DOHH2 (cell line): ENCODE measurements around the gene RASAL1.

Experiments used
- H3F3A ChIP-seq: fragments of 200-600 bp; sonication (generic), shearing (Covaris generic); 2 replicates; pipeline ENCODE4 v1.6.0; 2016; ENCODE audit warnings: antibody characterized with exemption, mild to moderate bottlenecking; ENCODE audit not compliant: control insufficient read depth, insufficient read depth
- H3K27ac ChIP-seq: fragments of 200-600 bp; sonication (generic); 2 replicates; pipeline ENCODE4 v1.5.1; 2014; ENCODE audit warnings: low read depth, mild to moderate bottlenecking, low read length, moderate library complexity
- H3K27me3 ChIP-seq: fragments of 200-600 bp; sonication (generic); 2 replicates; pipeline ENCODE4 v1.6.1; 2014; ENCODE audit warnings: mild to moderate bottlenecking, low read length, mixed read lengths; ENCODE audit not compliant: control insufficient read depth
- H3K36me3 ChIP-seq: fragments of 200-600 bp; sonication (generic); 2 replicates; pipeline ENCODE4 v1.6.1; 2014; ENCODE audit warnings: mild to moderate bottlenecking, low read length, moderate library complexity, mixed read lengths; ENCODE audit not compliant: control insufficient read depth
- H3K4me1 ChIP-seq: fragments of 200-600 bp; sonication (generic); 2 replicates; pipeline ENCODE4 v1.6.1; 2014; ENCODE audit warnings: mild to moderate bottlenecking, low read length, mixed read lengths; ENCODE audit not compliant: control insufficient read depth
- H3K4me2 ChIP-seq: fragments of 200-600 bp; sonication (generic); 2 replicates; pipeline ENCODE4 v1.6.0; 2014; ENCODE audit warnings: mild to moderate bottlenecking, low read length, moderate library complexity
- H3K4me3 ChIP-seq: fragments of 200-600 bp; sonication (generic); 2 replicates; pipeline ENCODE4 v1.5.1; 2014; ENCODE audit warnings: mild to moderate bottlenecking, low read length, mixed read lengths
- H3K79me2 ChIP-seq: fragments of 200-600 bp; sonication (generic); 2 replicates; pipeline ENCODE4 v1.6.1; 2014; ENCODE audit warnings: mild to moderate bottlenecking, low read length, mixed read lengths; ENCODE audit not compliant: control insufficient read depth
- H3K9me2 ChIP-seq: fragments of 200-600 bp; sonication (generic); replicated peaks from 2 replicates; pipeline ENCODE4 v1.6.1; 2014; ENCODE audit warnings: mild to moderate bottlenecking, low read length, mixed read lengths; ENCODE audit not compliant: control insufficient read depth
- H3K9me3 ChIP-seq: fragments of 200-600 bp; sonication (generic); 2 replicates; pipeline ENCODE4 v1.6.1; 2014; ENCODE audit warnings: antibody characterized with exemption, low read length, mixed read lengths; ENCODE audit not compliant: control insufficient read depth, insufficient read depth
- H4K20me1 ChIP-seq: fragments of 200-600 bp; sonication (generic); 2 replicates; pipeline ENCODE4 v1.6.0; 2014; ENCODE audit warnings: low read depth, mild to moderate bottlenecking, antibody characterized with exemption, low read length, moderate library complexity; ENCODE audit not compliant: control insufficient read depth, insufficient read depth
- EZH2phosphoT487 ChIP-seq: fragments of 200-600 bp; sonication (generic); IDR thresholded peaks from 2 replicates; pipeline ENCODE4 v1.6.1; 2017; ENCODE audit warnings: borderline replicate concordance, mild to moderate bottlenecking, antibody characterized with exemption, low read length, moderate library complexity, mixed read lengths
- TF ChIP-seq, protein P1 (sequence below): fragments of 200-600 bp; sonication (generic); IDR thresholded peaks from one replicate; pipeline ENCODE4 v1.5.1; 2014; ENCODE audit warnings: antibody characterized with exemption, mild to moderate bottlenecking, low read depth, low read length; ENCODE audit not compliant: poor library complexity, severe bottlenecking

RASAL1 gene

DNA sequence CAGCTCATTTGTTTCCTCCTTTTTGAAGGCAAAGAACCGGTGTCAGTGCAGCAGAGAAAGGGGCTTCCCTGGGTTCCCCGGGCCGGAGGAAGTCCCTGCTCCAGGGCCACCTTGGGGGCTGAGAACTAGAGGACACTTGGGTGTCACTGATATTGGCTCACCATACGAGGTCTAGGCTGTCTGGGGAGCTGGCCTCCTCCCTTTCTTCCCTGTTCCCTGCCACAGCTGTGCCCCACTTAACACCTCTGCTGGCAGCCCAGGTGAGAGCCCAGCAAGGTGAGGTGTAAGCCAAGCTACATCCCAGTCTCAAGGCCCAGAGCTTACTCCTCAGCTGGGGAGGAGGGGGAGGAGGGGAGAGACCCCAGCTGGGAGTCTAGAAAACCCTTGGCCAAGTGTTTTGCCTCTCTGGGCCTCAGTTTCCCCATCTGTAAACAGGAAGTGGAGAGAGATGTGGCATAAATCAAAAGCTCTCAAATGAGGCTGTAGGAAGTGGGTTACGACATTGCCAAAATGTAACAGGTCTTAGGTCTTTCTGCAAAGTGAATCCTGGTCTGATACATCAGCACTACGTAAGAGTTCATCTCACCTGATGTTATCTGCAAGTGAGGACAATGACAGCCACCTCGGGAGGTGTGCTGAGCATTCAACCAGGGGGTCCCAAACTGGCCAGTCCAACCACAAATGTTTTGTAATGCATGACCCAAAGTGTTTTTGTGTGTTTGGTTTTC, 25.5 kb downstream of the RASAL1 start:
- Histone ChIP-seq H3F3A (peaks cover 11% of the 10 kb centered on the region; the same call in 1 of the 2 replicates), H3K4me3 (no peak overlapping the region), H3K9me2 (no peaks in the 10 kb centered on the region), H3K36me3 (peaks cover 19% of the 10 kb centered on the region), H3K4me2 (no peak overlapping the region), H4K20me1 (no peaks in the 10 kb centered on the region), H3K79me2 (peaks cover 5% of the 10 kb centered on the region), H3K9me3 (no peaks in the 10 kb centered on the region), H3K27ac (no peak overlapping the region), H3K27me3 (no peaks in the 10 kb centered on the region), H3K4me1 (peaks cover 39% of the 10 kb centered on the region)
- TF ChIP-seq, protein P1, sequence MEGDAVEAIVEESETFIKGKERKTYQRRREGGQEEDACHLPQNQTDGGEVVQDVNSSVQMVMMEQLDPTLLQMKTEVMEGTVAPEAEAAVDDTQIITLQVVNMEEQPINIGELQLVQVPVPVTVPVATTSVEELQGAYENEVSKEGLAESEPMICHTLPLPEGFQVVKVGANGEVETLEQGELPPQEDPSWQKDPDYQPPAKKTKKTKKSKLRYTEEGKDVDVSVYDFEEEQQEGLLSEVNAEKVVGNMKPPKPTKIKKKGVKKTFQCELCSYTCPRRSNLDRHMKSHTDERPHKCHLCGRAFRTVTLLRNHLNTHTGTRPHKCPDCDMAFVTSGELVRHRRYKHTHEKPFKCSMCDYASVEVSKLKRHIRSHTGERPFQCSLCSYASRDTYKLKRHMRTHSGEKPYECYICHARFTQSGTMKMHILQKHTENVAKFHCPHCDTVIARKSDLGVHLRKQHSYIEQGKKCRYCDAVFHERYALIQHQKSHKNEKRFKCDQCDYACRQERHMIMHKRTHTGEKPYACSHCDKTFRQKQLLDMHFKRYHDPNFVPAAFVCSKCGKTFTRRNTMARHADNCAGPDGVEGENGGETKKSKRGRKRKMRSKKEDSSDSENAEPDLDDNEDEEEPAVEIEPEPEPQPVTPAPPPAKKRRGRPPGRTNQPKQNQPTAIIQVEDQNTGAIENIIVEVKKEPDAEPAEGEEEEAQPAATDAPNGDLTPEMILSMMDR: no peak
- TF ChIP-seq EZH2phosphoT487: no peak

DNA sequence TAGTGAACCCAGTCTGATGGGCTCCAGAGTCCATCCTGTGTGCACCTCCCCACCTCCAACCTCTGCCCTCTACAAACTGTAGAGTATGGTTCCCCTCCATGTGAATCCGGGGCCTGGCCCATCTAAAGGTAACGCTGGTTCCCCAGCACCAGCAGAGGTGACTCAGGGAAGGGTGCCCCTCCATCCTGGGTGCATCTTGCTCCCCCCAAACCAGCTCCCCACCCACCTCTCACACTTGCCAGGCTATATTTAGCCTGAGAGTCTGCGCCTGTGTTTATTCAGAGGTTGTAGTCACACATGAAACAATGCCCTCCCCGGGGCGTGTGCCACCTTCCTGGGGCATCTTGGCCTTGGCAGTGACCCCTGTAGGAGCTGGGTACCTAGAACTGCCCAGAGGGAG, 26.2 kb downstream of the RASAL1 start:
- TF ChIP-seq, protein P1: no peak
- TF ChIP-seq EZH2phosphoT487: no peak
- H3K9me3 ChIP-seq: no peaks in the 10 kb centered on the region
- no peaks in the 10 kb centered on the region for H3K9me2 ChIP-seq
- no peak overlapping the region for H3K4me2 ChIP-seq
- H3K4me1 ChIP-seq: peaks cover 45% of the 10 kb centered on the region
- H3K36me3 ChIP-seq: peaks cover 24% of the 10 kb centered on the region
- no peaks in the 10 kb centered on the region for H3K27me3 ChIP-seq
- H3F3A ChIP-seq: peaks cover 14% of the 10 kb centered on the region; the same call in 1 of the 2 replicates
- no peak overlapping the region for H3K4me3 ChIP-seq
- H3K27ac ChIP-seq: no peak overlapping the region
- peaks cover 10% of the 10 kb centered on the region for H3K79me2 ChIP-seq
- H4K20me1 ChIP-seq: no peaks in the 10 kb centered on the region

DNA sequence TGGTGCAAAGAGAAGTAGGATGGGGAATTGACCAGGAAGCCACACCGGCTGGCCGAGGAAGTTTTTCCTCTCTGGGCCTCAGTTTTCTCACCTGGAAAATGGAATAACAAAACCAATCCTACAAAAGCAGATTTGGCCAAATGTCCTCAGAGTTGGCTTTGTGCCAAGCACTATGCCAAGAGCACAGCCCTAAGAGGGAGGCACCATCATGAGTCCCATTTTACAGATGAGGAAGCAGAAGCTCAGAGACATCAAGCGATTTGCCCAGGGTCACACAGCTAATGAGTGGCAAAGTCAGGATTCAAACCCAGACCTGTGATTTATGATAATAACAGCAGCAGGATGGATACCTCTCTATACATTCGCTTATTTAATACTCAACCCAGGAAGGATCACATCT, 27.3 kb downstream of the RASAL1 start:
- Histone ChIP-seq H3K4me3 (no peak overlapping the region), H3K4me2 (no peak overlapping the region), H3K27me3 (no peaks in the 10 kb centered on the region), H3K9me3 (no peaks in the 10 kb centered on the region), H3K79me2 (peaks cover 10% of the 10 kb centered on the region), H3K27ac (no peak overlapping the region), H4K20me1 (no peaks in the 10 kb centered on the region), H3F3A (peaks cover 14% of the 10 kb centered on the region; the same call in 1 of the 2 replicates), H3K36me3 (peaks cover 24% of the 10 kb centered on the region), H3K9me2 (no peaks in the 10 kb centered on the region), H3K4me1 (peaks cover 55% of the 10 kb centered on the region)
- TF ChIP-seq, protein P1: no peak
- no peak for TF ChIP-seq EZH2phosphoT487
